ENCODE measurements around the gene MTMR3.
"Not testable (repeated sequence)": the region's sequence is repeated elsewhere in the genome, so short reads cannot be mapped to it uniquely, and the experiment has no call there.

Gene MTMR3

GRCh38 chr22:30031328-30031727 is 148.4 kb downstream of the MTMR3 start:
- DNase-seq = no peak

GRCh38 chr22:30031764-30032455 is 148.9 kb downstream of the MTMR3 start:
- no peak for DNase-seq

- DNase-seq = no peak
These were observed 150.2 kb downstream of the MTMR3 start for GRCh38 chr22:30033137-30033536.

GRCh38 chr22:30033901-30034300 is 150.9 kb downstream of the MTMR3 start:
- no peak for DNase-seq

- no peak for DNase-seq
These were observed 153.7 kb downstream of the MTMR3 start for GRCh38 chr22:30036656-30037055.

GRCh38 chr22:30038219-30038618 is 155.2 kb downstream of the MTMR3 start:
- DNase-seq = no peak

- DNase-seq = no peak
These were observed 157.7 kb downstream of the MTMR3 start for GRCh38 chr22:30040499-30041260.

GRCh38 chr22:30041475-30041874 is 158.5 kb downstream of the MTMR3 start:
- no peak for DNase-seq

GRCh38 chr22:30041881-30042280 is 158.9 kb downstream of the MTMR3 start:
- DNase-seq = no peak

- DNase-seq = no peak
These were observed 160.2 kb downstream of the MTMR3 start for GRCh38 chr22:30043161-30043560.

GRCh38 chr22:30044369-30044768 is 161.4 kb downstream of the MTMR3 start:
- DNase-seq = peak; percentile 75

- DNase-seq = no peak
These were observed 162.0 kb downstream of the MTMR3 start for GRCh38 chr22:30044881-30045493.

GRCh38 chr22:30045494-30045887 is 162.5 kb downstream of the MTMR3 start:
- DNase-seq = no peak

GRCh38 chr22:30045901-30046715 is 163.1 kb downstream of the MTMR3 start:
- no peak for DNase-seq

- no peak for DNase-seq
These were observed 163.9 kb downstream of the MTMR3 start for GRCh38 chr22:30046716-30047363.

- no peak for DNase-seq
These were observed 164.4 kb downstream of the MTMR3 start for GRCh38 chr22:30047364-30047738.

- DNase-seq = no peak
These were observed 165.7 kb downstream of the MTMR3 start for GRCh38 chr22:30048681-30049080.

- DNase-seq = no peak
These were observed 171.2 kb downstream of the MTMR3 start for GRCh38 chr22:30054067-30054763.

- DNase-seq = no peak
These were observed 171.7 kb downstream of the MTMR3 start for GRCh38 chr22:30054764-30055069.

- no peak for DNase-seq
These were observed 173.0 kb downstream of the MTMR3 start for GRCh38 chr22:30056015-30056414.

- DNase-seq = no peak
These were observed 174.4 kb downstream of the MTMR3 start for GRCh38 chr22:30057375-30057774.

- DNase-seq = not testable (repeated sequence)
These were observed 176.5 kb downstream of the MTMR3 start for GRCh38 chr22:30059346-30060020.
